ENCODE results near the gene GLMN.

The GLMN gene

DNA sequence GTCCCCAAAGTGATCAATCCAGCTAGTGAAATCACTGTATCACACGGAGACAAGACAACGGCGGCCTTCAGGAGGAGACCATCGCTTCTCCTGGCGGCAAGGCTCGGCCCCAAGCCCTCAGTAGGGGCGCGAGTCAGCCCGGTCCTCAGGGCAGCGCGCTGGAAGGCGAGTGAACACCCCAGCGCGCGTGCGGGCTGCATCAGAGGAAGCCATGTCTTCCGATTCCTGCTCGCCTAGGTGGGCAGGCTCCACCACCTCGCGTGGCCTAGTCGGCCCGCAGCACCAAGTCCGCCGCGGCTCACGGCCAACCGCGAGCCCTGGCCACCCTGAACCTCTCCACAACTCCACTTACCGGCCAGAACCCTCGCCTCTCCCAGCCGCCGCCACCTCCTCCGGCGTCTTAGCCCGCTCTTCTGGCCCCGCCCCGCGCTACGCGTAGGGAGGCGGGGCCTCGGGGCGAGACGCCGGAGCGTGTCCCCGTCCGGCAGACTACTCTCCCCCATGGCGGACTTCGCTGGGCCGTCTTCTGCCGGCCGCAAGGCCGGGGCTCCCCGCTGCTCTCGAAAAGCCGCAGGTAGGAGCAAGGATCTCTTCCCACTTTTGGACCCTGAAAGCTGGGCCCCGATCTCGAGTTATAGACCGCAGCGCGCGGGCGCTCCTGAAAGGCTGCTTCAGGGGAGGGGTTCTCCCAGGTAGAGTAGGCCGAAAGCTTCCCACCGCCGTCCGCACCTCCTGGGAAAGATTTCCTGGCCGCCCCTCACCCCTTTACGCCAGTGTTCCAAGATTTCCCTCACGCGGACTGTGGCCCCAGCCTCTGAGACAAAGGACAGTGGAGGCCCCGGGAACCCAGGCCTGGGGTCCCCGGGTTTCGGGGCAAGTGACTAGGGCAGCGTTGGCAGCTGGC, at the start of gene GLMN, which contains the start of gene RPAP2:
Gene GLMN (minus strand): TSS at position 415 of the 904 bp plus-strand sequence. CDS start 988 bp downstream, outside the sequence.
Gene RPAP2 (plus strand): TSS at position 487 of the 904 bp plus-strand sequence. CDS start 15 bp downstream, at position 502.
- peak; percentile 78 for DNase-seq

DNA sequence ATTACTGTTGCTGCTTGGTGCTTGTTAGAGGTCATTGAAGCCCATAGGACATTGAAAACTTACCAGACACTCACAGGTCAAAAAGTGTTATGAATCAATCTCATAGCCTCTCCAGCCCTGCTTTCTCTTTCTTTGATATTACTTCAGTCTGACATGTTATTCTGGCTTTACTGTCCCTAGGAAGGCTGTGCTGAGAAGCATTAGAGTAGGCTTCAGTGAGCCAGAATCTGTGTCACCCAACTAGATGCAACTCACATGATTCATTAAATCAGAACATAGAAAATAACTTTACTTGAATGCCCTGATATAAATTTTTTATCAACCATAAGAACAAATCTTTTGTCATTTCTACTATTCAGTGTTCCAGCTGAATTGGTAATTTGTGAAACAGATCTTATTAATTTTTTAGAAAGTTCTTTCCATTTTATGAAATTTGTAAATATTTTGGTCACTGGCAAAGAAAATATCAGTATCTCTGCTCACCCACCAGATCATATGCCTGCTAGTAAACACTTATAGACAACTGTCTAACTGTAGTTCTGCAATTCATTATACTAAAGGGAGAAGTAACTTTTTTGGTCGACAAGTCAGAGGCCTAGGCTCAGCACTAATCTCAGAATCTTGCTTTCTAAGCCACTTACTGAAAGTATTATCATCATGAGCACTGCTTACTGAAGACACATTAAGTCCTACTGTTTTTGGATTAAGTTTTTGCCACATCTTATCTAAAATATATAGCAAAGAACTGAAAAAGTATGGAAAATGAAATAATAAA, 48.3 kb upstream of the GLMN start:
- no peak for DNase-seq

DNA sequence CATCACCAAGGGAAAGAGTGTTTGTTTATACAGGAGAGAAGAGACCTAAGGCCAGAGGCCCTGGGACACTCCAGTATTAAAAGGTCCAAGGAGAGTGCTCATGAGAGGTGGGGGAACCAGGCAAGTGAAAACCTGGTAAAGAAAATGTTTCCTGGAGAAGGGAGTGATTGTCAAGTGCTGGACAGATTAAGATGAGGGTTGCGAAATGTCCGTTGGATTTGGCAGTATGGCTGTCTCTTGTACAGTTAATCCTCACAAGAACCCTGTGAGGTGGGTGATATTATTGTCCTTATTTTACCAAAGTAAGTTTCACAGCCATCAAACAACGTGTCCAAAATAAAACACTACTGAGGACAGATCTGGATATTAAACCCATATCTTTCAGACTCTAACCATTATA, 44.3 kb upstream of the GLMN start:
- no peak for DNase-seq

DNA sequence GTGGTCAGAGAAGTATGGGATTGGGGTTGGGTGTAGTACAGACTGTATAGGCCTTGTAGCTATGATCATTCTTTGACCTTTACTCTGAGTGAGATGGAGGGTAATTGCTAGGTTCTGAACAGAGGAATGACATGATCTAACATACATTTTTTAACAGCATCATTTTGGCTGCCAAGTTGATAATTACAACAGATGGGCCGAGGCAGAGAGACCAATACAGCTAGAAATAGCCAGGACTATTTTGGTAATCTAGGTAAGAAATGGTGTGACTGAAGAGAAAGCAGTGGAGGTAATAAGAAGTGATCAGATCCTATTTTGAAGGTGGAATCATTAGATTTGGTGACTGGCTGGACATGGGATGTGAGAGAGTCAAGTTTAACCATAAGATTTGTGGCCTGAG, 43.6 kb upstream of the GLMN start:
- DNase-seq = no peak

DNA sequence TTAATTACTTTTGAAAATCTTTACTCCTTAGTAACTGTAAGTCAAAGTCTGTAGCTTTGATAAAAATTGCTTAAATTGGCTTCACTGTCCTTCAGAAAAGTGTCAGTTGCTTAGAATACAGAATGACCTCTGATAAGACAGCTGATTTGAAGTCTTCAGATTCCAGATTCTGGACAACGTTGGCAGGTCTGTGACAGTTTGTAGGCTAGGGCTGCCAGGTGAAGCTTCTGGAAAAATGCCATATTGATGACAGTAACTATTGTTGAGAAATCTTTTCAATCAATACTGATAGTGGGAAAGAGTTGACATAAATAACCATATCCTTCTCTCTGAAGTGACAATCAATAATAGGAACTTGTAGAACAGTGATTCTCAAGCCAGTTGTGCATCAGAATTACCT, 41.4 kb upstream of the GLMN start:
- DNase-seq = no peak

- no peak for DNase-seq
Observed at GRCh38 chr1:92333668-92334067, 34.9 kb upstream of the GLMN start.

- no peak for DNase-seq
Observed at GRCh38 chr1:92329347-92330129, 30.8 kb upstream of the GLMN start.

GRCh38 chr1:92327794-92328193, 29.0 kb upstream of the GLMN start:
- DNase-seq = no peak

GRCh38 chr1:92326681-92327080, 27.9 kb upstream of the GLMN start:
- DNase-seq = no peak

DNA sequence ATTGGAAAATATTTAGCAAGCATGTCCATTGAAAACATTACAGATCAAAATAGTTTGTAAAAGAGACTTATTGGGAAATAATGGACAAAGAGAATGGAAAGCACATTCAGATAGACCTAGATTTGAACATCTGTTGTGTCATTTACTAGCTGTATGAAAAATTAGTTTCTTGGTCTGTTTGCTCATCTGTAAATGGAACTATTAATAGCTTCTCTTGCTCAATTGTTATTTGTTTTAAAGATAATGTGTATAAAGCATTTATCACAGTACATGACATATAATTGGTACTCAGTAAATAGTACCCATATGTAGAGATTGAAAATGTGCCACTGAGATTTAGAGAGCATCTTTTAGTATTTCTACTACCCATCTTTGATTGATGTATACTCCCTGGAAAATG, 26.0 kb upstream of the GLMN start:
- DNase-seq = no peak

DNA sequence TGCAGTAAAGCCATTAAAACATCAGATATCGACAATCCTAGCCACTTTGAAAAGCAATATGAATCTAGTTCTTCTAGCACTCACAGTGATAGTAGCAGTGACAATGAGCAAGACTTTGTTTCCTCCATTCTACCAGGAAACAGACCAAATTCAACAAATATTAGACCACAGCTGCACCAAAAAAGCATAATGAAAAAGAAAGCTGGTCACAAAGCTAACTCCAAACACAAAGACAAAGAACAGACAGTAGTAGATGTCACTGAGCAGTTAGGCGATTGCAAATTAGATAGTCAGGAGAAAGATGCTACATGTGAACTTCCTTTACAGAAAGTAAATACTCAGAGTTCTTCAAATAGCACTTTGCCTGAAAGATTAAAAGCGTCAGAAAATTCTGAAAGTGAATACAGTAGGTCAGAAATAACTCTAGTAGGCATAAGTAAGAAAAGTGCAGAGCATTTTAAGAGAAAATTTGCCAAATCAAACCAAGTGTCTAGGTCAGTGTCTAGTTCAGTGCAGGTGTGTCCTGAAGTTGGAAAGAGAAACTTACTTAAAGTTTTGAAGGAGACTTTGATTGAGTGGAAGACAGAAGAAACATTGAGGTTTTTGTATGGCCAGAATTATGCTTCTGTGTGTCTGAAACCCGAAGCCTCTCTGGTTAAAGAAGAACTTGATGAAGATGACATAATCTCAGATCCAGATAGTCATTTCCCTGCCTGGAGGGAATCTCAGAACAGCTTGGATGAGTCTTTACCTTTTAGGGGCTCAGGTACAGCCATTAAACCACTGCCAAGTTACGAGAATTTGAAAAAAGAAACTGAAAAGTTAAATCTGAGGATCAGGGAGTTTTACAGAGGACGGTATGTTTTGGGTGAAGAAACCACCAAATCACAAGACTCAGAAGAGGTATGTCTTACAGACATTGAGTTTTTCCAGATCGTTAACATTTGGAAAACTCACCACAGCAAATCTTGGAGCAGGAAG, 25.0 kb upstream of the GLMN start:
- no peak for DNase-seq

GRCh38 chr1:92317836-92318493, 19.2 kb upstream of the GLMN start:
- DNase-seq = peak; percentile 46

DNA sequence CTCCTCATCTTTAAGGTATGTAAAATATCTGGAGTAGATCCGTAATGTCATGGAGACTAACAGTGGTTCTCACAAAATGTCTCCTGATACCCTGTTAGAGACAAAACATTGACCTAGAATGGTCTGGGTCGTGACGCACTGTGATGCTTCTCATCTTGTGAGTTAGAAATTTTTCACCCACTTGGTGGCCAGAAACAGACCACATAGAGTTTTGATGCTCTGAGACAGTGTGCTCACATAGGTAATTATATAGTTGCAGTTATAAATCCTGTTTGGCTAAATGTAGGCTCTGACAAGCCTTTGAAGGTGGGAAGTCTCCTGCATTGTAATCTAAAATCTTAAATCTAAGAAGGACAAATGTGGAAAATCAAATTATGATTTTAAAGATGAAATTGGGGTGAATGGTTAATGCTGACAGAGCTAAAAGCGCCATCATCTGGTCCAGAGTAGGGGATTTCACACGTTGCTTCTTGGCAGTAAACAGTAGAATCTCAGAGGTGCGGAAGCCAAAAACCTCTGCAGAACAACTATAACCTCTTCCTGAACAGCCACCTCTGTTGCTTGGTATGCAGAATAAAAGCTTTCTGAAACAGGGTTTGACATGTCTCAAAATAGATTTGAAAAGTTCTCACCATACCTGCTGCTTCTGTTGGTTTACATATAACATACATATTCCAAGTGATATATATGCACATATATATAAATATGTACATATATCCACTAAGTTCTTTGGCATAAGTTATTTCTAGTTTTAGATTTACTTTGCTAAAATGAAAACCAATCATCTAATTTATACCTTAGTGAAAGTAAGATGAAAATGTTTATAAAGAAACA, 17.2 kb upstream of the GLMN start:
- DNase-seq = peak; percentile 72

DNA sequence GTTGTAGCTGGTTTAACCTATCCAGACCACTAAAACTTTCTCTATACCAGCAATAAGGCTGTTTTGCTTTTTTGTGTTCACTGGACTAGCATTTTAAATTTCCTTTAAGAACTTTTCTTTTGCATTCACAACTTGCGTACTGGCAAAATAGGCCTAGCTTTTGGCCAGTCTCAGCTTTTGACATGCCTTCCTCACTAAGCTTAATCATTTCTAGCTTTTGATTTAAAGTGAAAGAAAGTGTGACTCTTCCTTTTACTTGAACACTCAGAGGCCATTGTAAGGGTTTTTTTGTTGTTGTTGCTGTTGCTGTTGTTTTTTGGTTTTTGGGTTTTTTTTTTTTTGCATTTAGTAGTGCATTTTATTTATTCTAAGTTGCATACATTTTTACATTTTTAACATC, 15.2 kb upstream of the GLMN start:
- no peak for DNase-seq

DNA sequence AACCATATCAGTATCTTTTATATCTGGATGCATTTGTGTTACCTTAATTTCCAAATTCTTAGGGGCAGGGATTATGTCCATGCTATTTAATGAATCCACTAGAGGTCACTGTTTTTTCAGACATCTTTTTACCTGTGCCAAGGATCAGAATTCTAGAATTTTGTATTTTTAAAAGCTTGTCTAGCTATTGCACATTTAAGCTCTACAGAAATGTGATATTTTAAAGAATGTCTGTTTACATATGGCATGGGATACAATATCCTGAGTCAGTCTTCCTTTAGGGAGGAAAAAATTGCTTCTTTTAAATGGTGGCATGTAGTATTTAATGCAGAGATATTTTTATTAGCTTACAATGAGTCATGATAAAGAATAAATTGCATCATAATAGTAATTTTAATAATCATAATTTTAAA, 11.4 kb upstream of the GLMN start:
- DNase-seq = peak; percentile 56

DNA sequence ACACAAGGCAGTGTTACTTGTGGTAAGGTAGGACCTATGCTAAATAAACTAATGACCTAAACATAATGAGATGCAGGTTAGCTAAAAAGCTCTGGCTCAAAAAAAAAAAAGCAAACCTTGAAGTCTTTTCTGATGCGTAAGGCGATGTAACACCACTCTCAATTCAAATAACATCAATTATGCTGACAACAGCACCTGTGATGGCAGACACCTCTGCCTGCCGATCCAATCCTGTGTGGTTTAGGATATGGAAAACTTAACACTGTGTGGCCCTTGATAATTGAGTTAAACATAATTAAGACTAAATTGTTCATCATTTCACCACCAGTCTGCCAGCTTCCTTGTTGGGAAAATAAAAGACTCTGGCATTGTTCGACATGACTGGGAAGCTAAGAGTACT, 9.2 kb upstream of the GLMN start:
- DNase-seq = no peak

DNA sequence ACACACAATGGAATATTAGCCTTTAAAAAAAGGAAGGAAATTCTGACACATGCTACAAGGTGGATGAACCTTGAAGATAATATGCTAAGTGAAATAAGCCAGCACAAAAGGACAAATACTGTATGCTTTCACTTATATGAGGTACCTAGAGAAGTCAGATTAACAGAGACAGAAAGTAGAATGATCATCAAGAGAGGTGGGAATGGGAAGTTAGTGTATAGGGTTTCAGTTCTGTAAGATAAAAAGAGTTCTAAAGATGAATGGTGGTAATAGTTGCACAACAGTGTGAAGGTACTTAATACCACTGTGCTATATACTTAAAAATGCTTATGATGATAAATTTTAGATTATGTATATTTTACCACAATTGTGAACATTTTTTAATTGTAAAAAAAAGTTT, 7.2 kb upstream of the GLMN start:
- DNase-seq = no peak

DNA sequence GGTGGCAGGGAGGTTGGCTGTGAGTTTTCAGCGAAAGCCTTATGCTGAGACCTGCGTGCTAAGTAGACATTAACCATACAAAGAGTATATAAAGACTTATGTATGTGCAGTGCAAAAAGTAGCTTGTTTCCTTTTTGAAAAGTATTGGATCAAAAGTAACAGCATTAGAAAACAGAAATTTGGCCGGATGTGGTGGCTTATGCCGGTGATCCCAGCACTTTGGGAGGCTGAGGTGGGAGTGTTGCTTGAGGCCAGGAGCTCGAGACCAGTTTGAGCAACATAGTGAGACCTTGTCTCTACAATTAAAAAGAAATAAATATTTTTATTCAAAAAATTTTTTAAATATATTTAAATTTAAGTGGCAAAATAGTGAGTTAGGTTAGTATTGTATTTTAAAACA, 2.2 kb upstream of the GLMN start:
- no peak for DNase-seq

DNA sequence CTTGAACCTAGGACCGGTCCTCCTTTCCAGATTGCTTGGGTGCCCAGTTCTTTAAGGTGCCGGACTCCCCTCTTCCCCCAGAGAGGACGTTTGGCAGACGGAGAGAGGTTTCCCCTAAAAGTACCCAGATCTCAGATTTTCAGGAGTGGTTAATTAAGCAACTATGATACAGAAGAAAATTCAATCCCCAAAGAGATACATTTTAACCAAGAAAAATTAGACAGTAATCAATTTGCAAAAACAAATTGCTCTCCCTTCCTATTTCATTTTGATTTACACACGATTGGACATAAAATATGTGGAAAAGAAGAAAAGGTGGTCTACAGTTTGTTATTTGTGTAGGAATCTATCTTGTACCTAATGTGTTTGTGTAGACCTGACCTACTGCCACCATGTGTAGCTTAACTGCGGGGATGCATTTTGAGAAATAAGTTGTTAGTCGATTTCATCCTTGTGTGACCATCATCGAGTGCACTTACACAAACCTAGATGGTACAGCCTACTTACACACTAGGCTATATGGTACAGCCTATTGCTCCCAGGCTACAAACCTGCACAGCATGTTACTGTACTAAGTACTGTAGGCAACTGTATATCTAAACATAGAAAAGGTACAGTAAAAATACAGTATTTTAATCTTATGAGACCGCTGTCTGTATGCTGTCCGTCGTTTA, 827 bp upstream of the GLMN start:
- DNase-seq = no peak

GRCh38 chr1:92298213-92298572, 594 bp downstream of the GLMN start:
- DNase-seq = no peak
